Parathyroid adenoma (tissue), 2 donors: Measurements from ENCODE around the gene ENPP7.

Source experiments
- H2AFZ ChIP-seq: fragments of 300-600 bp; sonication (generic); one replicate; pipeline ENCODE4 v1.7.0; 2017; ENCODE audit warnings: antibody characterized with exemption, mild to moderate bottlenecking
- H3K27ac ChIP-seq: fragments of 300-600 bp; sonication (generic); one replicate; pipeline ENCODE4 v1.7.0; 2017
- H3K27me3 ChIP-seq: fragments of 300-600 bp; sonication (generic); one replicate; pipeline ENCODE4 v1.7.0; 2017; ENCODE audit warnings: low read length; ENCODE audit not compliant: control insufficient read depth, insufficient read depth
- H3K36me3 ChIP-seq: fragments of 300-600 bp; sonication (generic); one replicate; pipeline ENCODE4 v1.7.0; 2017; ENCODE audit warnings: low read length; ENCODE audit not compliant: control insufficient read depth, insufficient read depth
- H3K4me1 ChIP-seq: fragments of 300-600 bp; sonication (generic); one replicate; pipeline ENCODE4 v1.7.0; 2017; ENCODE audit warnings: control low read depth
- H3K4me2 ChIP-seq: fragments of 300-600 bp; sonication (generic); one replicate; pipeline ENCODE4 v1.7.0; 2017; ENCODE audit warnings: low read length
- H3K4me3 ChIP-seq: fragments of 300-600 bp; sonication (generic); one replicate; pipeline ENCODE4 v1.7.0; 2017; ENCODE audit warnings: low read depth, low read length
- H3K79me2 ChIP-seq: fragments of 300-600 bp; sonication (generic); one replicate; pipeline ENCODE4 v1.7.0; 2017; ENCODE audit warnings: control low read depth
- H3K9ac ChIP-seq: fragments of 300-600 bp; sonication (generic); one replicate; pipeline ENCODE4 v1.7.0; 2017; ENCODE audit warnings: mild to moderate bottlenecking
- H3K9me3 ChIP-seq: fragments of 300-600 bp; sonication (generic); one replicate; pipeline ENCODE4 v1.7.0; 2017; ENCODE audit warnings: low read length; ENCODE audit not compliant: control insufficient read depth
- TF ChIP-seq, protein P1 (sequence below): fragments of 300-600 bp; sonication (generic); IDR thresholded peaks from one replicate; pipeline ENCODE4 v1.7.0; 2017; ENCODE audit warnings: antibody characterized with exemption, mild to moderate bottlenecking
- donor health status: primary hyperparathyroidism.

The ENPP7 gene

DNA sequence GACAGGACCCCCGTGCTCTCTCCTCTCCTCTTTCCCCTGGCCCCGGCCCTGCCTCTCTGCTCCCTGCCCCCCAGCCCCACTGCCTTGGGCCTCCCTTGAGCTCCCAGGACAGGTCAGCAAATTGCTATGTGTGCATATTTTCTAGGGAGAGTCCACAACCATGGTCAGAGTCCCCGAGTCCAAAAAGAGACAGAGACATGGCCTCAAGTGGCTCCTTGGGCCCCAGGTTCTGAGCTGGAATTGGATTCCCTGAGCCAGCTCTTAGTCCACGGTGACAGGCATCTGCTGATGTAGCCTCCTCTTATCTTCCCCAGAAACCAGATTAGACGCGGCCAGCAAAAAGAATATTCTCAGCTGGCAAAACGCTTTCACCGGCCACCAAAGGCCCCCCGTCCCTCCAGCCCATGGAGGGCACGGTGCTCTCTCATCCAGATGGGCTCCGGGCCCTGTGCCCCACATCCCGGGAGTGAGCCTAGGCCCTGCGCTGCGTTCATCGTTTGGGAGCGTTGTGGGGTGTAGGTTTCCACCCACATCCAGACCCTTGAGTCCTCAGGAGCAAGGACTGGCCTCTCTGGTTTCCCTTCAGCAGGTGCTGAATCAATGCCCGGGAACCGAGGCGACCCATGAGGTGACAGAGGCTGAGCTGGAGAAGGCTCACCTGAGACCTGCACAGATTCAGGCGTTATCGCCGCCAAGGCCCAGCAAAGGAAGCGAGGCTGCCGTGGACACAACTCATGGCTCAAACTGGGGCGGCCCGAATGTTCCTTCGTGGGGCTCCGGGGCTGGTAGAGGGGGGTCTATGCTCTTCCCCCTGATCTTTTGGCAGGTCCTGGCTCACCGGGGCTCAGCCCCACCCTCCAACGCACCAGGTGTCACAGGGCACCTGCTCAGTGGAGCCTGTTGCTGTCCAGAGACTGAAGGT lies 16.3 kb upstream of the ENPP7 start:
- TF ChIP-seq, protein P1, sequence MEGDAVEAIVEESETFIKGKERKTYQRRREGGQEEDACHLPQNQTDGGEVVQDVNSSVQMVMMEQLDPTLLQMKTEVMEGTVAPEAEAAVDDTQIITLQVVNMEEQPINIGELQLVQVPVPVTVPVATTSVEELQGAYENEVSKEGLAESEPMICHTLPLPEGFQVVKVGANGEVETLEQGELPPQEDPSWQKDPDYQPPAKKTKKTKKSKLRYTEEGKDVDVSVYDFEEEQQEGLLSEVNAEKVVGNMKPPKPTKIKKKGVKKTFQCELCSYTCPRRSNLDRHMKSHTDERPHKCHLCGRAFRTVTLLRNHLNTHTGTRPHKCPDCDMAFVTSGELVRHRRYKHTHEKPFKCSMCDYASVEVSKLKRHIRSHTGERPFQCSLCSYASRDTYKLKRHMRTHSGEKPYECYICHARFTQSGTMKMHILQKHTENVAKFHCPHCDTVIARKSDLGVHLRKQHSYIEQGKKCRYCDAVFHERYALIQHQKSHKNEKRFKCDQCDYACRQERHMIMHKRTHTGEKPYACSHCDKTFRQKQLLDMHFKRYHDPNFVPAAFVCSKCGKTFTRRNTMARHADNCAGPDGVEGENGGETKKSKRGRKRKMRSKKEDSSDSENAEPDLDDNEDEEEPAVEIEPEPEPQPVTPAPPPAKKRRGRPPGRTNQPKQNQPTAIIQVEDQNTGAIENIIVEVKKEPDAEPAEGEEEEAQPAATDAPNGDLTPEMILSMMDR = no peak
- Histone ChIP-seq H3K27ac (no peak overlapping the region), H3K36me3 (no peaks in the 10 kb centered on the region), H3K27me3 (no peaks in the 10 kb centered on the region), H3K4me3 (no peak overlapping the region), H3K4me2 (no peak overlapping the region), H3K9me3 (no peaks in the 10 kb centered on the region), H3K79me2 (no peaks in the 10 kb centered on the region), H3K9ac (no peak overlapping the region), H3K4me1 (no peaks in the 10 kb centered on the region), H2AFZ (no peak overlapping the region)

DNA sequence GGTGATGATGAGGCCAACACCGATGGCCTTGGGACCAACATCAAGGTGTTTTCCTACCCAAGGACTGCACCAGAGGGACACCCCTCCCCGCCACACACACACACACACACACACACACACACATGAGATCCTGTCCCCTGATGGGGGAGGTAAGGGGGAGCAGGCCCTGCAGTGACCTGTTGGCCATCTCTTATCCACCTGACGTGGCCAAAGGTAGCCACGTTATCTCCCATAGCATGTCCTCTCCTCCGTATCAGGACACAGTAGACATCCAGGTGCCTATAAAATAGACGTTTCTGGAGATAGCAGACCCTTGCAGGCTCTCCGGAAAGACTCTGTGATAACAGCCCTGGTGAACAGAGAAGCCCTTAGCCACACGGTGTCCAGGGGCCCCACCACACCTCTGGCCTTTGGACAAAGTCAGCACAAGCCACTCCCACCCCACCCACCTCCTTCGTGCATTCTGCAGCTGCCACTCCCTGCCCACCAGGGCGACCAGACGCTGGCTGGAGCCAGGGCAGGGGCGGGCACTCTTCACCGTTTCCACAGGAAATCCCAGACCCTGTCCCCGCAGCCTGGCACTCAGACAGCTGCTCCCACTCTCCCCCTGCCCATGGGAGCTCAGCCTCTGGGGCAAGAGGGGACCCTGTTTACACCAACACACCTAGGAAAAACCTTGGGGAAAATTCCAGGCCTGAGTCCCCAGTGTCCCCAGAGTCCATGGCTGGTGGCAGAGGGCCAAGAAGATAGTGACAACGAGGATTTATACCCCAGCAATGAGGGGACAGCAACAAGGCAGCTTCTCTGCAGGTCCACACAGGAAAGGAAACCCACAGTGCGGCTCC lies 15.4 kb upstream of the ENPP7 start:
- no peaks in the 10 kb centered on the region for H3K79me2 ChIP-seq
- no peaks in the 10 kb centered on the region for H3K36me3 ChIP-seq
- no peak overlapping the region for H3K4me3 ChIP-seq
- H3K9ac ChIP-seq = no peak overlapping the region
- H3K9me3 ChIP-seq = no peaks in the 10 kb centered on the region
- no peak overlapping the region for H3K4me2 ChIP-seq
- H3K27me3 ChIP-seq = no peaks in the 10 kb centered on the region
- H3K27ac ChIP-seq = no peak overlapping the region
- no peak overlapping the region for H2AFZ ChIP-seq
- TF ChIP-seq, protein P1 = no peak
- no peaks in the 10 kb centered on the region for H3K4me1 ChIP-seq

DNA sequence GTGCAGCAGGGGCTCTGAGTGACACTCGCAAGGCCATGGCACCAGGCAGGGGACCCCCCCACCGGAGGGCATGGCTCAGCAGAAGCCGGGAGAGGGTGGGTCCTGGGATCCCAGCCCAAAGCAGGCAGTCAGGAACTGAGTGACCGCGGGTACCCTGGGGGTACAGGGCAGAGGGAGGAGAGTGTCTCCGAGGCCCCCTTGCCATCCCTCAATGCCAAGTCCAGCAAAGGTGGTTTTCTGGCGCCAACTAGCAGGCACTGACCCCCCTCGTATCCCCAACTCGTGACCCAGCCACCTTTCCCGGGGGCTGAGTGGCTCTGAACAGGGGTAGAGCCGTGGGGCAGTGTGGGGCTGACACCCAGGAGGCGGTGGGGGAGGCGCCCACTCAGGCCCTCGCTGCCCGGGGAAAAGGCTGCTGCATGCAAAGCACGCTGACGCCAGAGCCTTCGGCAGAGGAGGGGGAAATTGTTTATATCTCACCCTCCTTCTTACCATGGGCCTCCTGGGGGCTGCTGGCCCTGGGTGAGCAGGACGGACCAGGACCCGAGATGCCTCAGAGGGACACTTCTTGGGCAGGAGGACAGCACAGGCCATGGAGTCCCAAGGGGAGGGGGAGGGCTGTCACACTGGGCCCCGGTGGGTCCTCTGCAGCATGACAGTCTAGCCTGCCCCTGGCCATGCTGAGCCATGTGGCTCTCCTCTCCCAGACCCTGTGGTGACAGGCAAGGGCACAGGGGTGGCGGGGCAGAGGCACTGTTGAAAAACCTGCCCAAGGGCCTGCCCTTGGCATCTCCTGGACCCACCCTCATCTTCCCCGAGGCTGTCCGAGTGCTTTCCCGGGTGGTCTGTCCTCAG lies 14.6 kb upstream of the ENPP7 start:
- Histone ChIP-seq H3K4me1 (no peaks in the 10 kb centered on the region), H3K4me2 (no peak overlapping the region), H3K4me3 (no peak overlapping the region), H2AFZ (no peak overlapping the region), H3K27ac (no peak overlapping the region), H3K27me3 (no peaks in the 10 kb centered on the region), H3K9ac (no peak overlapping the region), H3K9me3 (no peaks in the 10 kb centered on the region), H3K79me2 (no peaks in the 10 kb centered on the region), H3K36me3 (no peaks in the 10 kb centered on the region)
- TF ChIP-seq, protein P1 = no peak

DNA sequence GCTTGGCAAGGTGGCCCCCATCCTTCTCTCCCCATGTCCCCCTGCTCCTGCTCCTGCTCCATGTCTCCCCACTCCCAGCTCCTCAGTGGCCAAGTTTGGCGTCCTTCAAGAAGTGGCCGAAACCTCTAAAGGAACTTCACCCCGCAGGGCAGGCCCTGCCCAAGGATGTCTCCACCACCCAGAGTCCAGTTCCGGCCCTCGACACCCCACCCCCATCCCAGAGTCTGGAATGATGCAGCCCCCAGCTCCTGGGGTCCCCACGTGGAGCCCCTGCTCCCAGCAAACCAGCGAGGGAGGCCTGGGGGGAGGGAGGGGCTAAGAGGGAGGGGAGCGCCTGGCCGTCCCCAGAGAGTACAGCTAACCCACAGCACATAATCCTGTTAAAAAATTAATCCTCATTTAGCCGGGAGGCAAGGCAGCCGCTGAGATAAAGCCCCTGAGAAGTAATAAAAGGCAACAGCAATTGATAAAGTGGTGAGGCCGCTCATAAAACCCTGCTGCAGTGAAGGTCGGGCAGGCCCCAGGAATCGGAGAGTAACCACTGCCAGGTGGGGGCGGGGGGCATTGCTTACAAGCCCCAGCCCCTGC lies 9.9 kb upstream of the ENPP7 start:
- H3K27ac ChIP-seq = no peak overlapping the region
- no peak overlapping the region for H3K4me2 ChIP-seq
- no peaks in the 10 kb centered on the region for H3K27me3 ChIP-seq
- no peak overlapping the region for H3K9ac ChIP-seq
- no peaks in the 10 kb centered on the region for H3K36me3 ChIP-seq
- no peak overlapping the region for H3K4me3 ChIP-seq
- H3K9me3 ChIP-seq = no peaks in the 10 kb centered on the region
- H3K4me1 ChIP-seq = no peaks in the 10 kb centered on the region
- TF ChIP-seq, protein P1 = no peak
- no peaks in the 10 kb centered on the region for H3K79me2 ChIP-seq
- H2AFZ ChIP-seq = no peak overlapping the region
